Liver (tissue), 3 donors: ENCODE data around the gene SMARCE1.

Experiments
- FOXA1 ChIP-seq: IDR thresholded peaks from 2 replicates; pipeline ENCODE4 v1.6.1; 2016; ENCODE audit warnings: antibody characterized with exemption
- GABPA ChIP-seq, 2 donors: IDR thresholded peaks in 1 of 2; conservative IDR thresholded peaks in 1 of 2; 2 replicates each; pipeline ENCODE4 v1.6.1; 2016; ENCODE audit warnings: antibody characterized with exemption in 2 of 2, mild to moderate bottlenecking in 1 of 2, moderate library complexity in 1 of 2
- TF ChIP-seq, protein P1 (sequence below): fragments of 150-350 bp; IDR thresholded peaks from 2 replicates; pipeline ENCODE4 v1.5.1; 2017; ENCODE audit warnings: improper control_type of control experiment, low read depth, low read length; ENCODE audit not compliant: missing input control
- donor health status: healthy.
- donor health status: healthy.

DNA sequence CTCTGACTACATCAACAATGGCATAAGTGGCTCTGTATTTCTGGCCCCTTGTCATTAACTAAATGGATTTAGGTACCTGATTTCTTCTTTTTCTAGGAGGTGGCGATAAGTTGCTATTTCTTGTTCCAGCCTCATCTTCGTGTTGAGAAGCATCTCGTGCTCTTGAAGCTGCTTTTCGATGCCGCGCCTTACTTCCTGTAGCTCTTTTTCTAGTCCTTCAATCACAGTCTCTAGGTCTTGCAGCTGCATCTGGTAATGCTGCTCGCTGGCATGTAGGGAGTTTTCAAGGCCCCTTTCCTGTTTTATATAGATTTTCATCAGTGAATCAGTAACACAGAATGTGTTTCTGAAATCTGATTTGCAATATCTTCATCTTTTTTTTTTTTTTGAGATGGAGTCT is 12.3 kb upstream of the SMARCE1 start:
- TF ChIP-seq GABPA (IDR thresholded peaks at IDR 0.05 in 1 of 2, conservative IDR thresholded peaks at IDR 0.05 in 1 of 2) (no peak), FOXA1 (no peak)
- TF ChIP-seq, protein P1, sequence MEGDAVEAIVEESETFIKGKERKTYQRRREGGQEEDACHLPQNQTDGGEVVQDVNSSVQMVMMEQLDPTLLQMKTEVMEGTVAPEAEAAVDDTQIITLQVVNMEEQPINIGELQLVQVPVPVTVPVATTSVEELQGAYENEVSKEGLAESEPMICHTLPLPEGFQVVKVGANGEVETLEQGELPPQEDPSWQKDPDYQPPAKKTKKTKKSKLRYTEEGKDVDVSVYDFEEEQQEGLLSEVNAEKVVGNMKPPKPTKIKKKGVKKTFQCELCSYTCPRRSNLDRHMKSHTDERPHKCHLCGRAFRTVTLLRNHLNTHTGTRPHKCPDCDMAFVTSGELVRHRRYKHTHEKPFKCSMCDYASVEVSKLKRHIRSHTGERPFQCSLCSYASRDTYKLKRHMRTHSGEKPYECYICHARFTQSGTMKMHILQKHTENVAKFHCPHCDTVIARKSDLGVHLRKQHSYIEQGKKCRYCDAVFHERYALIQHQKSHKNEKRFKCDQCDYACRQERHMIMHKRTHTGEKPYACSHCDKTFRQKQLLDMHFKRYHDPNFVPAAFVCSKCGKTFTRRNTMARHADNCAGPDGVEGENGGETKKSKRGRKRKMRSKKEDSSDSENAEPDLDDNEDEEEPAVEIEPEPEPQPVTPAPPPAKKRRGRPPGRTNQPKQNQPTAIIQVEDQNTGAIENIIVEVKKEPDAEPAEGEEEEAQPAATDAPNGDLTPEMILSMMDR: no peak
